ENCODE data around the gene C14orf180.
"Not testable (repeated sequence)": the region's sequence is repeated elsewhere in the genome, so short reads cannot be mapped to it uniquely, and the experiment has no call there.

Gene C14orf180

GRCh38 chr14:104633276-104634137 is 53.9 kb downstream of the C14orf180 start:
- DNase-seq, result no peak

GRCh38 chr14:104634138-104634760 is 54.7 kb downstream of the C14orf180 start:
- DNase-seq, result no peak

GRCh38 chr14:104634886-104635570 is 55.5 kb downstream of the C14orf180 start:
- no peak for DNase-seq

GRCh38 chr14:104635717-104636116 is 56.2 kb downstream of the C14orf180 start:
- DNase-seq, result no peak

- no peak for DNase-seq
Observed at GRCh38 chr14:104636131-104636530, 56.6 kb downstream of the C14orf180 start.

GRCh38 chr14:104636846-104637545 is 57.4 kb downstream of the C14orf180 start:
- not testable (repeated sequence) for DNase-seq

- DNase-seq, result no peak
Observed at GRCh38 chr14:104637546-104638003, 58.0 kb downstream of the C14orf180 start.

GRCh38 chr14:104638190-104638589 is 58.6 kb downstream of the C14orf180 start:
- DNase-seq, result no peak

- no peak for DNase-seq
Observed at GRCh38 chr14:104638927-104639450, 59.4 kb downstream of the C14orf180 start.

- no peak for DNase-seq
Observed at GRCh38 chr14:104639471-104639870, 59.9 kb downstream of the C14orf180 start.
